K562 (cell line): ENCODE measurements around the gene PIH1D1. TPM values are rescaled to one million over a fixed set of nuclear protein-coding genes. Genes with fewer than 3 reads are reported as not detected.
A peak's percentile ranks its signal among the peaks of the same experiment; 100 is the strongest.

ENCODE experiments used
- ATF7 ChIP-seq: fragments of 450-650 bp; IDR thresholded peaks from 2 replicates; pipeline ENCODE4 v1.7.1; 2014; ENCODE audit warnings: mild to moderate bottlenecking, moderate library complexity
- CGGBP1 ChIP-seq: fragments of 250-450 bp; sonication (Bioruptor Pico); IDR thresholded peaks from 2 replicates; pipeline ENCODE4 v1.9.0; 2021; ENCODE audit warnings: mild to moderate bottlenecking
- CREB3L1 ChIP-seq: fragments of 450-650 bp; IDR thresholded peaks from 2 replicates; pipeline ENCODE4 v1.6.1; 2014; ENCODE audit warnings: low read depth, mild to moderate bottlenecking, moderate library complexity, borderline replicate concordance
- ETV6 ChIP-seq, 3 experiments: fragments of 150-350 bp in 1 of 3; sonication (generic) in 1 of 3; formaldehyde crosslinking in 1 of 3; IDR thresholded peaks; 2 replicates each; pipeline versions ENCODE4 v1.6.1 to v1.8.0; 2014 to 2022; ENCODE audit warnings: borderline replicate concordance in 2 of 3, low read depth in 2 of 3, antibody characterized with exemption in 1 of 3, low read length in 1 of 3, mild to moderate bottlenecking in 1 of 3, missing genetic modification reagents in 1 of 3
- HDAC1 ChIP-seq, 2 experiments: fragments of 450-650 bp; IDR thresholded peaks; 2 replicates each; pipeline ENCODE4 v1.6.1; 2016 to 2017; ENCODE audit warnings: inconsistent platforms in 1 of 2, mild to moderate bottlenecking in 1 of 2, moderate library complexity in 1 of 2
- MTF1 ChIP-seq: fragments of 250-450 bp; sonication (Bioruptor Pico); IDR thresholded peaks from 2 replicates; pipeline ENCODE4 v1.9.0; 2021; ENCODE audit warnings: moderate library complexity, mild to moderate bottlenecking, inconsistent platforms, borderline replicate concordance
- MYC ChIP-seq, 2 experiments: fragments of 250-450 bp in 1 of 2; sonication (Bioruptor Pico) in 1 of 2; IDR thresholded peaks; 2 replicates each; pipeline versions ENCODE4 v1.5.1 to v1.6.1; 2012 to 2021; ENCODE audit warnings: low read depth in 2 of 2, borderline replicate concordance in 1 of 2, improper control_type of control experiment in 1 of 2, low read length in 1 of 2, mild to moderate bottlenecking in 1 of 2, moderate library complexity in 1 of 2
- NCOR1 ChIP-seq: fragments of 450-650 bp; IDR thresholded peaks from 2 replicates; pipeline ENCODE4 v1.6.1; 2016; ENCODE audit warnings: mild to moderate bottlenecking, moderate library complexity
- RB1 ChIP-seq: fragments of 450-650 bp; IDR thresholded peaks from 2 replicates; pipeline ENCODE4 v1.6.1; 2017; ENCODE audit warnings: low read depth, mild to moderate bottlenecking
- SPI1 ChIP-seq: IDR thresholded peaks from 2 replicates; pipeline ENCODE4 v1.6.1; 2011; ENCODE audit warnings: low read depth, low read length, control low read depth, borderline replicate concordance
- TAF15 ChIP-seq: fragments of 200-400 bp; formaldehyde crosslinking; IDR thresholded peaks from 2 replicates; pipeline ENCODE4 v1.6.1; 2017; ENCODE audit warnings: mild to moderate bottlenecking, low read depth, low read length, moderate library complexity
- ZBTB11 ChIP-seq, 3 experiments: fragments of 200-800 bp in 1 of 3; fragments of 250-450 bp in 1 of 3; fragments of 450-650 bp in 1 of 3; sonication (Bioruptor Pico) in 1 of 3; sonication (Bioruptor generic) in 1 of 3; formaldehyde crosslinking in 1 of 3; IDR thresholded peaks; 2 replicates each; pipeline versions ENCODE4 v1.6.1 to v1.8.0; 2016 to 2022; ENCODE audit warnings: mild to moderate bottlenecking in 2 of 3, missing genetic modification characterization in 2 of 3, missing compliant biosample characterization in 1 of 3, moderate library complexity in 1 of 3
- ZNF76 ChIP-seq: fragments of 250-450 bp; sonication (Bioruptor Pico); IDR thresholded peaks from 2 replicates; pipeline ENCODE4 v1.4.0; 2020; ENCODE audit warnings: mild to moderate bottlenecking, moderate library complexity, borderline replicate concordance
- polyA plus RNA-seq, 8 experiments: library from polyadenylated mRNA; depleted of rRNA in 4 of 8; stranded (reverse) in 5 of 8; unstranded in 3 of 8; fragments of >200 nt; fragmentation: Nextera tagmentation in 2 of 8; fragmentation: Illumina TruSeq in 1 of 8; extraction: Ambion mirVana in 2 of 8; extraction: Trizol in 1 of 8; gene quantifications; 2 replicates each; pipeline versions ENCODE4 v1.2.1 to v1.2.3, GENCODE V29; 2011 to 2014; ENCODE audit warnings: inconsistent platforms in 1 of 8, missing spikeins in 1 of 8
- total RNA-seq, 7 experiments: library from RNA; depleted of rRNA in 6 of 7; stranded (reverse); fragments of >200 nt in 6 of 7; fragmentation: Illumina TruSeq in 2 of 7; extraction: Trizol in 2 of 7; gene quantifications; 2 replicates each; pipeline versions ENCODE4 v1.2.1 to v1.2.3, GENCODE V29; 2011 to 2021; ENCODE audit warnings: low replicate concordance in 1 of 7
- TF ChIP-seq, protein P1 (sequence below): fragments of 450-650 bp; IDR thresholded peaks from 2 replicates; pipeline ENCODE4 v1.6.1; 2017; ENCODE audit warnings: antibody characterized with exemption, mild to moderate bottlenecking
- TF ChIP-seq, protein P2 (sequence below): sonication (generic); formaldehyde crosslinking; IDR thresholded peaks from 2 replicates; pipeline ENCODE4 v1.9.0; 2022; ENCODE audit warnings: mild to moderate bottlenecking, missing genetic modification reagents

PIH1D1 gene
- total and polyA plus RNA-seq, 9 of the 15 experiments (the other 6 are each of a cell fraction or from before 2014, with no cell fraction given) = 26.5 to 224 (median 137) TPM

DNA sequence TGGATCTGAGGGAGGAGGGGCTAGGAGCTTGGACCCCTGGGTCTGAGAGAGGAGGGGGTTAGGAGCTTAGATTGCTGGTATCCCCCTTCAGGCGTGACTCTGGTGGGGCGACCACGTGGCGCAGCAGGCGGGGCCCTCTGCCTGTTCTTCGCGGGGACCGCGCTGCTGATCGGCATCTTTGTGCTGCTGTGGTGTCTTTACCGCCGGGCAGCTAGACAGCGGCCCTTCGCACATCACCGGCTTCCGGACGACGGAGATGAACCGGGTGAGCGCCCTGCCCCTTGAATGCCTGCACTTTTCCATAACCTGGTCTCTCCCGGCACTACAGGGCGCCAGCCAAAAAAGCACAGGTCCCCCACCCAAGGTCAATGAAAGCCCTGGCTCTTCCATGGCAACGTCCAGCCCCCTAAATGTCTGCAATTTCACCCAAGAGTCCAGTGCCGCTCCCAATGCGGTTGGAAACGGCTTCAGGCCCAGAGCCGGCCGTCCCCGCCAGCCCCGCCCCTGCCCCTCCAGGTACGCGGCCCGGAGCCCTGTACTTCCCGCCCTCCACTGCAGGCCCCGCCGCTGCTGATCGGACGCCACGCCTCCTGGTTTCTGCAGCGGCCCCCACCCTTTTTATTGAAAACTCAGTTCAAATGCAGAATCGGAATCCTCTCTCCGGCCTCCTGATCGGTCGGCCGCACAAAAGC lies 23.6 kb downstream of the PIH1D1 start (continued):
- TF ChIP-seq, protein P1, sequence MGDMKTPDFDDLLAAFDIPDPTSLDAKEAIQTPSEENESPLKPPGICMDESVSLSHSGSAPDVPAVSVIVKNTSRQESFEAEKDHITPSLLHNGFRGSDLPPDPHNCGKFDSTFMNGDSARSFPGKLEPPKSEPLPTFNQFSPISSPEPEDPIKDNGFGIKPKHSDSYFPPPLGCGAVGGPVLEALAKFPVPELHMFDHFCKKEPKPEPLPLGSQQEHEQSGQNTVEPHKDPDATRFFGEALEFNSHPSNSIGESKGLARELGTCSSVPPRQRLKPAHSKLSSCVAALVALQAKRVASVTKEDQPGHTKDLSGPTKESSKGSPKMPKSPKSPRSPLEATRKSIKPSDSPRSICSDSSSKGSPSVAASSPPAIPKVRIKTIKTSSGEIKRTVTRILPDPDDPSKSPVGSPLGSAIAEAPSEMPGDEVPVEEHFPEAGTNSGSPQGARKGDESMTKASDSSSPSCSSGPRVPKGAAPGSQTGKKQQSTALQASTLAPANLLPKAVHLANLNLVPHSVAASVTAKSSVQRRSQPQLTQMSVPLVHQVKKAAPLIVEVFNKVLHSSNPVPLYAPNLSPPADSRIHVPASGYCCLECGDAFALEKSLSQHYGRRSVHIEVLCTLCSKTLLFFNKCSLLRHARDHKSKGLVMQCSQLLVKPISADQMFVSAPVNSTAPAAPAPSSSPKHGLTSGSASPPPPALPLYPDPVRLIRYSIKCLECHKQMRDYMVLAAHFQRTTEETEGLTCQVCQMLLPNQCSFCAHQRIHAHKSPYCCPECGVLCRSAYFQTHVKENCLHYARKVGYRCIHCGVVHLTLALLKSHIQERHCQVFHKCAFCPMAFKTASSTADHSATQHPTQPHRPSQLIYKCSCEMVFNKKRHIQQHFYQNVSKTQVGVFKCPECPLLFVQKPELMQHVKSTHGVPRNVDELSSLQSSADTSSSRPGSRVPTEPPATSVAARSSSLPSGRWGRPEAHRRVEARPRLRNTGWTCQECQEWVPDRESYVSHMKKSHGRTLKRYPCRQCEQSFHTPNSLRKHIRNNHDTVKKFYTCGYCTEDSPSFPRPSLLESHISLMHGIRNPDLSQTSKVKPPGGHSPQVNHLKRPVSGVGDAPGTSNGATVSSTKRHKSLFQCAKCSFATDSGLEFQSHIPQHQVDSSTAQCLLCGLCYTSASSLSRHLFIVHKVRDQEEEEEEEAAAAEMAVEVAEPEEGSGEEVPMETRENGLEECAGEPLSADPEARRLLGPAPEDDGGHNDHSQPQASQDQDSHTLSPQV = peak; percentile 82
- no peak for TF ChIP-seq TAF15
- TF ChIP-seq ATF7 = peak; percentile 32; the same call in 1 of the 2 replicates
- TF ChIP-seq CREB3L1 = peak; percentile 52; the same call in 1 of the 2 replicates
- TF ChIP-seq CGGBP1 (CRISPR knock-in tag) = no peak
- no peak for TF ChIP-seq SPI1
- peak in 1 of 2 experiments; percentile 23; a peak in 1 of 4 replicates for TF ChIP-seq HDAC1 (IDR thresholded peaks at IDR 0.05)
- no peak for TF ChIP-seq NCOR1
- no peak for TF ChIP-seq ZNF76
- TF ChIP-seq MYC (IDR thresholded peaks at IDR 0.05; ENCODE audit: low read depth, low read length) = peak; percentile 82
- TF ChIP-seq MYC (CRISPR knock-in tag; IDR thresholded peaks at IDR 0.05; ENCODE audit: borderline replicate concordance, low read depth) = no peak
- no peak for TF ChIP-seq RB1
- TF ChIP-seq, protein P2, sequence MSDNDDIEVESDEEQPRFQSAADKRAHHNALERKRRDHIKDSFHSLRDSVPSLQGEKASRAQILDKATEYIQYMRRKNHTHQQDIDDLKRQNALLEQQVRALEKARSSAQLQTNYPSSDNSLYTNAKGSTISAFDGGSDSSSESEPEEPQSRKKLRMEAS = peak; percentile 95
- no peak for TF ChIP-seq ETV6 (IDR thresholded peaks at IDR 0.05; ENCODE audit: borderline replicate concordance in 1 of 2, low read depth in 2 of 2, low read length in 1 of 2)
- TF ChIP-seq ETV6 (CRISPR knock-in tag; IDR thresholded peaks at IDR 0.05; ENCODE audit: borderline replicate concordance) = no peak
- peak in 2 of 3 experiments; percentile 52 to 57; a peak in 3 of 6 replicates for TF ChIP-seq ZBTB11 (CRISPR knock-in tag; IDR thresholded peaks at IDR 0.05)
- no peak for TF ChIP-seq MTF1 (CRISPR knock-in tag)
